ENCODE results near the gene MBD3L2. TPM values are rescaled to one million over a fixed set of nuclear protein-coding genes. Genes with fewer than 3 reads are reported as not detected.

MBD3L2 gene
- total RNA-seq, 2 experiments from 2014 or later, result not detected

DNA sequence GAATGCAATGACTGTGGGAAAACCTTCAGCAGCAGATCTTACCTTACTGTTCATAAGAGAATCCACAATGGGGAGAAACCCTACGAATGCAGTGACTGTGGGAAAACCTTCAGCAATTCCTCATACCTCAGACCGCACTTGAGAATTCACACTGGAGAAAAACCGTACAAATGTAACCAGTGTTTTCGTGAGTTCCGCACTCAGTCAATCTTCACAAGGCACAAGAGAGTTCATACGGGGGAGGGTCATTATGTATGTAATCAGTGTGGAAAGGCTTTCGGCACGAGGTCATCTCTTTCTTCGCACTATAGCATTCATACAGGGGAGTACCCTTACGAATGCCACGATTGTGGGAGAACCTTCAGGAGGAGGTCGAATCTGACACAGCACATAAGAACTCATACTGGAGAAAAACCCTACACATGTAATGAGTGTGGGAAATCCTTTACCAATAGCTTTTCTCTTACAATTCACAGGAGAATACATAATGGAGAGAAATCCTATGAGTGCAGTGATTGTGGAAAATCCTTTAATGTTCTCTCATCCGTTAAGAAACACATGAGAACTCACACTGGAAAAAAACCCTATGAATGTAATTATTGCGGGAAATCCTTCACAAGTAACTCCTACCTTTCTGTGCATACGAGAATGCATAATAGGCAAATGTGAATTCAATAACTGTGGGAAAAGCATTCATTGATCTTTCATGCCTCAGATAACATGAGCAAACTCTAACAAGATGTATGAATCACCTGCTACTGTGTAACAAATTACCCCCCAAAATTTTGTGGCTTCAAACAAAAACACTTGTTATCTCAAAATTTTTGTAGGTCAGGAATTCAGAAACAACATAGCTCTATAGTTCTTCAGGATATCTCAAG lies 34.2 kb downstream of the MBD3L2 start:
- ChIA-PET CTCF (no interaction called here), POLR2A (no interaction called here)
- intact Hi-C loops (cut with DNase I, micrococcal nuclease), result no loop called here
- Mint-ChIP-seq H3K9me3 (ENCODE audit: low read depth) (peaks cover 43% of the 10 kb centered on the region), H3K4me1 (no peaks in the 10 kb centered on the region), H3K27ac (no peak overlapping the region), H3K4me3 (peak overlapping the region; percentile 20), H3K36me3 (ENCODE audit: low read depth) (peaks cover 83% of the 10 kb centered on the region), H3K27me3 (no peaks in the 10 kb centered on the region)
- DNase-seq (peak; percentile 28), ATAC-seq (no peak)

DNA sequence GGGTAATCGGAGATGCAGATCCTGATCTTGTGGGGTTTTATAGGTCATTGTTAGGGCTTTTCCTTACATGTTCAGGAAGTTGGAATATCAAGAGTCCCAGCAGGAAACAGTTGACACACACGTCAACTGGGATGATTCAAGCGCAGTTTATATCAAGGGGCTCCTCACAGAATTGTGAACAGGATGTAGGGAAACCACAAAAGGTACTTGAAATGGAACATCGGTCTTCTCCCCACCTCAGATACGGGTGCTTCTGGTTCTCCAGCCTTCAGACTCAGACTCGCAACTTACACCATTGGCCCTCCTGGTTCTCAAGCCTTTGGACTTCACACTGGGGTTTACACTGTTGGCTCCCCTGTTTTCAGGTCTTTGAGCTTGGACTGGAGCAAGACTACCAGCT lies 39.9 kb downstream of the MBD3L2 start:
- ATAC-seq (no peak), DNase-seq (no peak)
- Mint-ChIP-seq H3K36me3 (ENCODE audit: low read depth) (peaks cover 49% of the 10 kb centered on the region), H3K27me3 (no peaks in the 10 kb centered on the region), H3K4me1 (peaks cover 8% of the 10 kb centered on the region), H3K9me3 (ENCODE audit: low read depth) (peaks cover 44% of the 10 kb centered on the region), H3K27ac (no peak overlapping the region), H3K4me3 (no peak overlapping the region)
- intact Hi-C loops (cut with DNase I, micrococcal nuclease), result no loop called here
- CTCF ChIA-PET, result no interaction called here
- POLR2A ChIA-PET, result no interaction called here

DNA sequence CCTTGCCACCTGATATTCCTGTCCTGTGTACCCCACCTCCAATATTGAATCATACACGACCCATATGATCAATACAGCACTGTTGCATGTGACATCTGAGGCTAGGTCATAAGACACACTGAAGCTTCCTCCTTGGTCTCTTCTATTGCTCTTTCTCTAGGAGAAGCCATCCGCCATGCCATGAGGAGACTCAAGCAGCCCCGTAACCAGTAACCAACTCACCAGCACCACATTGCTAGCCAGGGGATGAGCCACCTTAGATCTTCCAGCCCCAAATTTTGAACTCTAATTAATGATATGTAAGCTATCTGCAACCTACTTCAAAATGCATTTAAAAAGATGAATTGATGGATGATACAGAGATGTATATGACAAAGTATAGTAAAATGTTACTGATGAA lies 49.0 kb downstream of the MBD3L2 start:
- peak overlapping the region; percentile 90 for H3K4me3 Mint-ChIP-seq
- ChIA-PET CTCF (no interaction called here), POLR2A (no interaction called here)
- peak overlapping the region; percentile 92 for H3K27ac Mint-ChIP-seq
- peaks cover 27% of the 10 kb centered on the region for H3K4me1 Mint-ChIP-seq
- H3K9me3 Mint-ChIP-seq (ENCODE audit: low read depth), result peaks cover 26% of the 10 kb centered on the region
- H3K36me3 Mint-ChIP-seq (ENCODE audit: low read depth), result peaks cover 11% of the 10 kb centered on the region
- ATAC-seq (no peak), DNase-seq (no peak)
- intact Hi-C loops (cut with DNase I, micrococcal nuclease), result loop anchor here in 1 of 2 experiments (2.0 kb wide), 2 partner anchors 391 to 583 kb away; partner anchors contain the start of genes PEX11G and TRAPPC5
- no peaks in the 10 kb centered on the region for H3K27me3 Mint-ChIP-seq

GRCh38 chr19:7098701-7099596 lies 49.8 kb downstream of the MBD3L2 start:
- Mint-ChIP-seq H3K9me3 (ENCODE audit: low read depth) (peaks cover 22% of the 10 kb centered on the region), H3K27ac (peak overlapping the region; percentile 92), H3K27me3 (no peaks in the 10 kb centered on the region), H3K4me3 (peak overlapping the region; percentile 90), H3K4me1 (peaks cover 27% of the 10 kb centered on the region), H3K36me3 (ENCODE audit: low read depth) (peaks cover 11% of the 10 kb centered on the region)
- ATAC-seq, result peak; percentile 95
- ChIA-PET CTCF (interaction anchor here (0.6 to 4.5 kb wide), 15 partner anchors 28 to 469 kb away, joined by 3 to 20 read pairs (median 4); partner anchors contain the start of gene ZNF557), POLR2A (interaction anchor here (0.5 to 1.3 kb wide), 6 partner anchors 30 to 701 kb away, joined by 3 to 8 read pairs (median 3); partner anchors contain the start of genes ARHGEF18 and ZNF557)
- DNase-seq, result peak; percentile 94
- intact Hi-C loops (cut with DNase I, micrococcal nuclease), result loop anchor here in 1 of 2 experiments (1.0 to 2.0 kb wide), 10 partner anchors 30 to 906 kb away; partner anchors contain the start of genes ELAVL1, GPR108, MAP2K7 and MCOLN1

DNA sequence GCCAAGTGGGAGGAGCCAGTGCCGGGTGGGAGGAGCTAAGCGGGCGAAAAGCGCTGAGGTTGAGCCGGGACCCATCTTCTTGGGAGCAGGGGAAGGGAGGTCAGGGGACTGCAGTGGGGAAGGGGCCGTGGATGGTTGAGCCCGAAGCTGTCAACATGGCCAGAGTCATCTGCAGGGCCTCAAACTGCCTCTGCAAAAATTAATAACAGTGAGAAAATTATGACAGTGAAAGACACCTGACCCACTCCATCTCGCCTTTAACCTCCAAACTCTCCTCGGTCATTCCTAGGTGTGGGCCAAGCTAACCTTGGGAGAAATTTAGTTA lies 50.4 kb downstream of the MBD3L2 start:
- intact Hi-C loops (cut with DNase I, micrococcal nuclease), result loop anchor here in 1 of 2 experiments (1.0 to 2.0 kb wide), 10 partner anchors 30 to 906 kb away; partner anchors contain the start of genes ELAVL1, GPR108, MAP2K7 and MCOLN1
- H3K4me1 Mint-ChIP-seq, result peaks cover 27% of the 10 kb centered on the region
- CTCF ChIA-PET, result interaction anchor here (0.6 to 4.5 kb wide), 16 partner anchors 15 to 469 kb away, joined by 3 to 20 read pairs (median 4); partner anchors contain the start of gene ZNF557
- no peak for DNase-seq
- POLR2A ChIA-PET, result interaction anchor here (0.5 to 1.3 kb wide), 6 partner anchors 30 to 700 kb away, joined by 3 to 8 read pairs (median 3); partner anchors contain the start of genes ARHGEF18 and ZNF557
- peaks cover 11% of the 10 kb centered on the region for H3K36me3 Mint-ChIP-seq (ENCODE audit: low read depth)
- H3K4me3 Mint-ChIP-seq, result peak overlapping the region; percentile 90
- peaks cover 22% of the 10 kb centered on the region for H3K9me3 Mint-ChIP-seq (ENCODE audit: low read depth)
- H3K27me3 Mint-ChIP-seq, result no peaks in the 10 kb centered on the region
- ATAC-seq, result no peak
- H3K27ac Mint-ChIP-seq, result peak overlapping the region; percentile 92

Other genes starting within 250 kb of the MBD3L2 start
- gene ADGRE1, start 161.7 kb upstream of the MBD3L2 start, total RNA-seq, result 1 to 10 TPM; 6.0 to 6.5 TPM
- gene MBD3L2B, start 27.9 kb upstream of the MBD3L2 start, total RNA-seq, result not detected
- not detected for gene MBD3L5, start 18.7 kb upstream of the MBD3L2 start, total RNA-seq
- not detected for gene MBD3L4, start 9.1 kb upstream of the MBD3L2 start, total RNA-seq
- gene MBD3L3, start 9.4 kb downstream of the MBD3L2 start, total RNA-seq, result not detected
- gene ZNF557, start 20.4 kb downstream of the MBD3L2 start, total RNA-seq, result 1 to 10 TPM; 8.9 to 9.6 TPM
- gene INSR, start 245.1 kb downstream of the MBD3L2 start, total RNA-seq, result 1 to 10 TPM; 3.5 to 4.2 TPM